Coronary artery (tissue), 2 donors: ENCODE data around the gene PLXNA1.

Experiments
- DNase-seq: peaks from one replicate; pipeline ENCODE4 v3.0.0-alpha.2; 2017; ENCODE audit warnings: low spot score
- H3K27ac ChIP-seq, 2 donors: fragments of 200-600 bp; sonication (generic); one replicate each; pipeline ENCODE4 v1.5.1; 2016 to 2019
- H3K4me3 ChIP-seq: fragments of 200-600 bp; sonication (generic); 2 replicates; pipeline ENCODE4 v1.5.1; 2016; ENCODE audit warnings: mild to moderate bottlenecking, moderate library complexity
- CTCF ChIP-seq: fragments of 200-600 bp; sonication (generic); IDR thresholded peaks from one replicate; pipeline ENCODE4 v1.5.1; 2019; ENCODE audit warnings: antibody characterized with exemption

Gene PLXNA1

DNA sequence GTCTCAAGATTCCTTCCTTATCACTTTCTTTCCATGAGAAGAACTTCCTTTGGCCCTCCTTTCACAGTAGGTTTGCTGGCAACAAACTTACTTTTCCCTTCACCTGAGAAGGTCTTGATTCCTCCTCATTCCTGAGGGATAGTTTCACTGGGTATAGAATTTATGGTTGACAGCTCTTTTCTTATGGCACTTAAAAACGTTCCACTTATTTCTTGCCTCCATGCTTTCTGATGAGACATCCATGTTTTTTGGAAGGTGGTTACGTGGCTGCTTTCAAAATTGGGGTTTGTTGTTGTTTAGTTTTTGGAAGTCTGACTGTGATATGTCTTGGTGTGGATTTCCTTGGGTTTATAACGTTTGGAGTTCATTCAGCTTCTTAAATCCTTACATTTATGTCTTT lies 8.2 kb upstream of the PLXNA1 start:
- H3K27ac ChIP-seq, result no peak overlapping the region
- no peak overlapping the region for H3K4me3 ChIP-seq
- TF ChIP-seq CTCF, result no peak
- no peak for DNase-seq

DNA sequence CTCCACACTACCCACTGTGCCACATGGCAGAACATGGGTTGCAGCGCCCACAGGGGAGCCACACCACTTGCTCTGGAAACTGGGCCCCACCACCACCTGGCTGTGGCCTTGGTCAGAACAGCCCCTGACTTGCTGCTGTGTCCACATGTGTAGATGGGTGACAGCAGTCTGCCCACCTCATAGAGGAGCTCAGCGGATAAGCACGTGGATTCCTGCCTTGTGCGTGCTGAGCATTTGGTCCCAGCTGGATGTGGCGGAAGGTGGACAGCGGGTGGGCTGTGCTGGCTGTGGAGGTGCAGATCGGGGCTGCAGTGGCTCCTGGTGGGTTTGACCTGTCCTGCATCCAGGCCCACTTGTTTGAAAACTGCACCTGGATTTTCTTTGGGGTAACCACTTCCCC lies 6.0 kb upstream of the PLXNA1 start:
- DNase-seq, result no peak
- H3K27ac ChIP-seq, result no peak overlapping the region
- H3K4me3 ChIP-seq, result no peak overlapping the region
- no peak for TF ChIP-seq CTCF

DNA sequence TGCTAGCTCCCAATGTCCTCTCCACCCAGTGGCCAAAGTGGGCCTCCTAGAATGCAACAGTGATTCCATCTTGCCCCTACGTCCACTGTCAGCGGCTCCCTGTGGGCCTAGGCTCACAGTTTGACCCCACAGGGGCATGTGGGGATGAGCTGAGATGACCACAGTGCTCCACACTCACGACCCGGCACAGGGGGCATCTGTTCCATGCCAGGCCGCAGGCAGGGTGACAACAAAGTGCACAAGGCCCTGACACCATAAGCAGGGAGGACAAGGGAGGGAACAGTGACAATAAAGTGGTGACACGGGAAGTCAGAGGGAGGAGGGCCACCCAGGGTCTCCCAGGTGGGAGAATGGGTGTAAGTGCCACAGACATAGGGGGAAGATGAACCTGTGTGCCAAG lies 5.1 kb upstream of the PLXNA1 start:
- Histone ChIP-seq H3K4me3 (no peak overlapping the region), H3K27ac (no peak overlapping the region)
- DNase-seq, result no peak
- TF ChIP-seq CTCF, result no peak

DNA sequence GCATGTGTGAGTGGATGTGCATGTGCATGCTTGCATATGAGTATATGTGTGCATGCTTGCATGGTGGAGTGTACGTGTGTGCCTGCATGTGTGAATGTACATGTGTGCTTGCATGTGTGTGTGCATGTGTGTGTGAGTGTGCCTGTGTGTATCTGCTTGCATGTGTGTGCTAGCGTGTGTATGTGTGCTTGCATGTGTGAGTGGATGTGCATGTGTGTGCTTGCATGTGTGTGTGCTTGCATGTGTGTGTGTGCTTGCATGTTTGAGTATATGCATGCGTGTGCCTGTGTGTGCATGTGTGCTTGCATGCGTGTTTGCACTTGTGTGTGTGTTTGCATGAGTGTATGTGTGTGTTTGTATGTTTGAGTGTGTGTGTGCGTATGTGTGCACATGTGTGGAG lies 4.6 kb upstream of the PLXNA1 start:
- Histone ChIP-seq H3K4me3 (no peak overlapping the region), H3K27ac (no peak overlapping the region)
- TF ChIP-seq CTCF, result no peak
- no peak for DNase-seq

DNA sequence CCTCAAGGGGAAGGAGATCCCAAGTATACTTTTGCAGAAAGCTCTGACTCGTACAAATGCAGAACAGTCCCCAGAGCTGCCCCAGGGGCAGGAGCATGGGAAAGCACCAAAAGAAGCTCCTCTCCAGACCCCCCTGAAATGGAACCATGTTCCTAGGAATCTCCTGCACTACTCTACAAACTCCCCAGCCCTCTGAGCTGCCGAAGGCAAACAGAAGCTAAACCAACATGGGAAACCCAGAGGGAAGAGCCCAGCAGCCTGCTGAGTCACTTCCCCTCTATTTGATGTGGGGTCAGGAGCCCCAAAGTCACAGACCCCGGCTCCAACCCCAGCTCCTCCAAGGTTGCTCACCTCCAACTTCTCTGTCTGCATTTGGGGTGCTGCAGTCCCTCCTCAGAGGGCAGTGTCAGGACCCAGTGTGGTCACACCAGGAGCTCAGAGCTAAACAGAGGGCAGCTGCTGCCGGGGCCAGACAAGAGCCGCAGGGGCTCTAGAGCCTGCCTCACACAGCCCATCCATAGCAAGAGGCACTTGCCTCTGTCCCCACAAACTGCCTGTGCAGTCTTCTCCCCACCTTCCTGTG lies 3.8 kb upstream of the PLXNA1 start:
- no peak overlapping the region for H3K4me3 ChIP-seq
- no peak for TF ChIP-seq CTCF
- no peak overlapping the region for H3K27ac ChIP-seq
- DNase-seq, result no peak

- Histone ChIP-seq H3K4me3 (no peak overlapping the region), H3K27ac (no peak overlapping the region)
- no peak for TF ChIP-seq CTCF
- DNase-seq, result no peak
Observed at GRCh38 chr3:126980266-126980811, 2.6 kb upstream of the PLXNA1 start.

DNA sequence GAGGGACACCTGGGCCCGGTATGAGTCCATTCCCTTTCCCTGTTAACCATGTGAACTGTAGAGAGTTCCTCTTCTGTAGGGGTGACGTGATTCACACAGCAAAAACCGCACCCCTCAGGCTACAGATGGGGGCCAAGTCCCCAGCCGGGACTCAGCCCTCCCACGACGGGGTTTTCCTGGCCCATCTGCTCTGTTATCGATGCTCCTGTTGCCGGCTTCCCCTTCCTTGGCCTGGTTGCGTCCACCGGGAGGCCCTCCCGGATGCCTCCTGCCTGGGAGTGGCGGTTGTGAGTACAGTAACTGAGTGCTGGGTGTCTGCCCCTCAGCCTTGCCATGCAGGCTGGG lies 817 bp upstream of the PLXNA1 start:
- TF ChIP-seq CTCF, result no peak
- Histone ChIP-seq H3K27ac (peak overlapping the region in 1 of 2 donors; percentile 94), H3K4me3 (peak overlapping the region; percentile 90)
- DNase-seq, result no peak
